Adrenal gland (tissue), 5 donors: ENCODE data around the gene TTN.

ENCODE experiments used
- CTCF ChIP-seq, 6 experiments: fragments of 450-650 bp in 4 of 6; fragments of 200-600 bp in 2 of 6; sonication (generic) in 1 of 6; IDR thresholded peaks; 1 replicate in 5 of 6; 2 replicates in 1 of 6; pipeline versions ENCODE4 v1.5.1 to v1.8.0; 2016 to 2021; ENCODE audit warnings: antibody characterized with exemption in 6 of 6, mild to moderate bottlenecking in 2 of 6, moderate library complexity in 1 of 6
- POLR2A ChIP-seq, 2 donors: fragments of 450-650 bp; IDR thresholded peaks; one replicate each; pipeline ENCODE4 v1.6.1; 2017; ENCODE audit warnings: antibody characterized with exemption in 2 of 2, mild to moderate bottlenecking in 2 of 2, moderate library complexity in 1 of 2
- donor health status: DM: no; HTN: no; CAD: no.

GRCh38 chr2:178833382-178833781 is 26.2 kb upstream of the TTN start:
- TF ChIP-seq CTCF (IDR thresholded peaks at IDR 0.05), result no peak
- no peak for TF ChIP-seq POLR2A (IDR thresholded peaks at IDR 0.05)
